Amniotic epithelial cell (primary cell): Measurements from ENCODE around the gene SNRNP200.

Experiments
- DNase-seq: peaks from one replicate; pipeline ENCODE4 v3.0.0-alpha.2; 2010; ENCODE audit warnings: low read depth

SNRNP200 gene

GRCh38 chr2:96305091-96305978, at the start of gene SNRNP200:
SNRNP200 (minus strand) TSS chr2:96305546; CDS start chr2:96305437, 109 bp downstream.
- peak; percentile 74 for DNase-seq

- DNase-seq: no peak
Measured at GRCh38 chr2:96354492-96354891, 49.1 kb upstream of the SNRNP200 start.

- no peak for DNase-seq
Measured at GRCh38 chr2:96353606-96354101, 48.3 kb upstream of the SNRNP200 start.

GRCh38 chr2:96353032-96353561, 47.8 kb upstream of the SNRNP200 start:
- DNase-seq: no peak

GRCh38 chr2:96347395-96347794, 42.0 kb upstream of the SNRNP200 start:
- no peak for DNase-seq

GRCh38 chr2:96345868-96346462, 40.6 kb upstream of the SNRNP200 start:
- DNase-seq: no peak

GRCh38 chr2:96345438-96345837, 40.1 kb upstream of the SNRNP200 start:
- DNase-seq: peak; percentile 25

GRCh38 chr2:96344011-96344410, 38.7 kb upstream of the SNRNP200 start:
- peak; percentile 80 for DNase-seq

GRCh38 chr2:96342085-96342484, 36.7 kb upstream of the SNRNP200 start:
- peak; percentile 90 for DNase-seq

GRCh38 chr2:96341641-96342040, 36.3 kb upstream of the SNRNP200 start:
- DNase-seq: peak; percentile 40

GRCh38 chr2:96340493-96341414, 35.4 kb upstream of the SNRNP200 start:
- peak; percentile 72 for DNase-seq

GRCh38 chr2:96336873-96337272, 31.5 kb upstream of the SNRNP200 start:
- no peak for DNase-seq

GRCh38 chr2:96336104-96336775, 30.9 kb upstream of the SNRNP200 start:
- no peak for DNase-seq

- DNase-seq: no peak
Measured at GRCh38 chr2:96333708-96334107, 28.4 kb upstream of the SNRNP200 start.

GRCh38 chr2:96330407-96330806, 25.1 kb upstream of the SNRNP200 start:
- peak; percentile 91 for DNase-seq

GRCh38 chr2:96329874-96330273, 24.5 kb upstream of the SNRNP200 start:
- no peak for DNase-seq

GRCh38 chr2:96329456-96329855, 24.1 kb upstream of the SNRNP200 start:
- peak; percentile 75 for DNase-seq

- no peak for DNase-seq
Measured at GRCh38 chr2:96326990-96327820, 21.9 kb upstream of the SNRNP200 start.

GRCh38 chr2:96326564-96326963, 21.2 kb upstream of the SNRNP200 start:
- no peak for DNase-seq

GRCh38 chr2:96325884-96326255, 20.5 kb upstream of the SNRNP200 start:
- no peak for DNase-seq
